NCI-H1436 treated with DMSO at 0.1 percent for 48 hours (cell line): Measurements from ENCODE around the gene KANSL1.
"Not testable (repeated sequence)": the region's sequence is repeated elsewhere in the genome, so short reads cannot be mapped to it uniquely, and the experiment has no call there.

Source experiments
- DNase-seq: peaks from one replicate; lab custom pipeline; 2025; lab: John Stamatoyannopoulos, UW

The KANSL1 gene

GRCh38 chr17:46136820-46137219 lies 56.4 kb downstream of the KANSL1 start:
- DNase-seq, result no peak

GRCh38 chr17:46135879-46136563 lies 57.2 kb downstream of the KANSL1 start:
- DNase-seq, result no peak

- no peak for DNase-seq
Observed at GRCh38 chr17:46135126-46135812, 58.0 kb downstream of the KANSL1 start.

- no peak for DNase-seq
Observed at GRCh38 chr17:46129302-46129701, 63.9 kb downstream of the KANSL1 start.

- no peak for DNase-seq
Observed at GRCh38 chr17:46128453-46128852, 64.8 kb downstream of the KANSL1 start.

- no peak for DNase-seq
Observed at GRCh38 chr17:46127524-46127923, 65.7 kb downstream of the KANSL1 start.

- no peak for DNase-seq
Observed at GRCh38 chr17:46126840-46127239, 66.4 kb downstream of the KANSL1 start.

GRCh38 chr17:46125831-46126230 lies 67.4 kb downstream of the KANSL1 start:
- no peak for DNase-seq

GRCh38 chr17:46124695-46125592 lies 68.3 kb downstream of the KANSL1 start:
- no peak for DNase-seq

GRCh38 chr17:46123607-46124006 lies 69.6 kb downstream of the KANSL1 start:
- DNase-seq, result no peak

- no peak for DNase-seq
Observed at GRCh38 chr17:46122486-46122871, 70.8 kb downstream of the KANSL1 start.

- no peak for DNase-seq
Observed at GRCh38 chr17:46121841-46122485, 71.3 kb downstream of the KANSL1 start.

GRCh38 chr17:46121165-46121764 lies 72.0 kb downstream of the KANSL1 start:
- DNase-seq, result no peak

GRCh38 chr17:46120537-46120936 lies 72.7 kb downstream of the KANSL1 start:
- no peak for DNase-seq

- no peak for DNase-seq
Observed at GRCh38 chr17:46120078-46120477, 73.2 kb downstream of the KANSL1 start.

GRCh38 chr17:46118964-46119363 lies 74.3 kb downstream of the KANSL1 start:
- no peak for DNase-seq

- DNase-seq, result no peak
Observed at GRCh38 chr17:46117850-46118696, 75.2 kb downstream of the KANSL1 start.

GRCh38 chr17:46117117-46117516 lies 76.1 kb downstream of the KANSL1 start:
- no peak for DNase-seq

- no peak for DNase-seq
Observed at GRCh38 chr17:46115699-46116098, 77.5 kb downstream of the KANSL1 start.

GRCh38 chr17:46111236-46111635 lies 82.0 kb downstream of the KANSL1 start:
- DNase-seq, result not testable (repeated sequence)

- no peak for DNase-seq
Observed at GRCh38 chr17:46110219-46110618, 83.0 kb downstream of the KANSL1 start.
